ENCODE results near the gene RIGI. TPM values are rescaled to one million over a fixed set of nuclear protein-coding genes. Genes with fewer than 3 reads are reported as not detected.

Gene RIGI
- 5.6 TPM for total RNA-seq

DNA sequence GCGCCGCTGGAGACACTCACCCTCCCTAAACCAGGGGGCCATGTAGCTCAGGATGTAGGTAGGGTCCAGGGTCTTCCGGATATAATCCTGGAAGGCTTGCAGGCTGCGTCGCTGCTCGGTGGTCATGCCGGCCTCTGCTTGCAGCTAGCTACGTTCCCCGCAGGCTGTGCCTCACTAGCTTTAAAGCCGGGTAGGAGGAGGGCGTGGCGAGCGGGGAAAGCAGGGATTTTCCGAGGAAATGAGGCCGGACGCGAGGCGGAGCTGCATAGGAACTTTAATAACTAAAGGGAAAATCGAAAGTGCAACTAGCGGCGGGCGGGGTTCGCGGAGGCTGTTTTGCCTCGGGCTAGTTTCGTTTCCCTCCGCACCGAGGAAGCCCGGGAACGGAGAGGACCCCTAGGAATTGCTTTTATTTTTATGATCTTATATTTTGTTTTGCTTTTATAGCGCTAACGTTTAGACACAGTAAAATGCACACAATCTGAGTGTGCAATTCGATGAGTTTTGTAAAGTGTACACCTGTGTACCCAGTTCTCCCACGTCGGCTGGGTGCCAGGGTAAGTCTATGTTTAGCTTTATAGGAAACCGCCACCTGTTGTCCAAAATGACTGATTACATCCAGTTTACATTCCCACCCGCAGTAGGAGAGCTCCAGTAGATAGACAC is at the start of gene RIGI:
RIGI (minus strand) TSS at position 156 of the 666 bp plus-strand sequence; CDS start at position 126, 30 bp downstream.
- H3K4me3 ChIP-seq (ENCODE audit: low read length), result peak within 1 kb of the TSS; percentile 91
- H3K9me3 ChIP-seq (ENCODE audit: low read depth, low read length), result no peaks in the 10 kb centered on the region
- peaks cover 32% of the 10 kb centered on the region for H3K4me1 ChIP-seq (ENCODE audit: insufficient read depth, low read length)
- H3K27me3 ChIP-seq (ENCODE audit: insufficient read depth, low read length), result no peaks in the 10 kb centered on the region

- Histone ChIP-seq H3K4me1 (ENCODE audit: insufficient read depth, low read length) (peaks cover 15% of the 10 kb centered on the region), H3K4me3 (ENCODE audit: low read length) (no peak overlapping the region), H3K27me3 (ENCODE audit: insufficient read depth, low read length) (peaks cover 10% of the 10 kb centered on the region), H3K9me3 (ENCODE audit: low read depth, low read length) (no peaks in the 10 kb centered on the region)
Observed at GRCh38 chr9:32574858-32575257, 48.9 kb upstream of the RIGI start.

DNA sequence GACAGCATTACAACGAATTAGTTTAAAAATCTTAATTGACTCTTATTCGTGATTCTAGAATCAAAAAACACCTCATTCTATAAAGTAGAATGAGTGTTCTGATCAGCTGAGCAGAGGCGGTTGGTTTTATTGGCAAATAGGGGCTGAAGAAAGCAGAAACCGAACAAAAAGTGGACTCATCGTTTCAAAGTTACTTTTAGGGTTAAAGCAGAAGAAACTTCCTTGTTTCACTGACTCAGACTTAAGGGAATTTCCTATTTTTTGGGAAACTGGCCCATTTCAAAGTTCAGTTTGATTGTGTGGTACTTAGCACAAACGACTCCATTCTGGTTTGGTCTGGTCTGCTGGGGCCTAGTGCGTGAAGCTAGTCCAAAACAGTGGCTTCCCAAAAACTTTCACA is 47.8 kb upstream of the RIGI start:
- no peaks in the 10 kb centered on the region for H3K9me3 ChIP-seq (ENCODE audit: low read depth, low read length)
- no peak overlapping the region for H3K4me3 ChIP-seq (ENCODE audit: low read length)
- peaks cover 15% of the 10 kb centered on the region for H3K4me1 ChIP-seq (ENCODE audit: insufficient read depth, low read length)
- peaks cover 4% of the 10 kb centered on the region for H3K27me3 ChIP-seq (ENCODE audit: insufficient read depth, low read length)

GRCh38 chr9:32572900-32573523 is 47.0 kb upstream of the RIGI start, which contains the start of gene NDUFB6:
Gene NDUFB6 (minus strand): TSS chr9:32573159. CDS start chr9:32573060, 99 bp downstream.
- H3K4me3 ChIP-seq (ENCODE audit: low read length), result peak within 1 kb of the TSS; percentile 94
- H3K27me3 ChIP-seq (ENCODE audit: insufficient read depth, low read length), result peaks cover 4% of the 10 kb centered on the region
- H3K4me1 ChIP-seq (ENCODE audit: insufficient read depth, low read length), result peaks cover 15% of the 10 kb centered on the region
- H3K9me3 ChIP-seq (ENCODE audit: low read depth, low read length), result no peaks in the 10 kb centered on the region

DNA sequence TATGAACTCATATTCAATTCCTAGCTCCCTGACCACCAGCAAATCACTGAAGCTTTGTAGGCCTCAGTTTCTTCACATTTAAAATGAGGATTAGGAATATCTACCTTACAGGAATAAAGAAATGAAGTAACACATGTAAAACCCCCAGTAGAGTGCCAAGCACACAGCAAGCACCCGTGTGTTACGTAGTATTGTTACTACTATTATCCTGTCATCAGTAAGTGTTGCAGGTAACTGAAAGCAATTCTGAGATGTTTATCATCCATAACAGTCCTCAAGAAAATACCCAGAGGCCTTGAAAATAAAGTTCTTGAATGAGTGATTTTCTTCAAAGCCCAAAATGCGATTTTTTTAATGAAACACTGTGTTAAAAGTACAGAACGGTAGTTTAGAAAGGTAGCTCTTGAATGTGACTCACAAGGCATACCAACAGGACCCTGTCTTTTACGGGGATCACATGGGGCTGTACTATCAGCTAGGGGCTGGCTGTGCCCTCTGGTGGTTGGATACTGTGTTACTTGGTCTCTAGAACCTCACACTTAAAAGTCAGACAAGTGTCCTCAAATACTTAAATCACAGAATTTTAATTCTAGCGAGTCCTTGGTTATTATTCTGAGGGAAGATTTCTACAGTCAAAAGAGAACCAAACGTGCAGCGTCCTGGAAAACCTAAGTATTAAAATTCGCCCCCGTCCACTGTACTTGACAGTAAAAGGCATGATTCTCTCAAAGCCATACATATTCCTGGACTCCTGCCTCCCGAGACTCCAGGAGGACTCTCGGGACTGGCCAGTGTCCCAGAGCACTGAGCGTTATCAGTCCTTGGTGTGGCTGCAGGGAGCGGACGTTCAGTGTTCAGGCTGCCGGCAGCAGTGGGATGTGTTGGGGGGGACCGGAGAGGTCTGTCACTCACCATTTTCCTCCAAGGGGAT is 46.2 kb upstream of the RIGI start:
- Histone ChIP-seq H3K9me3 (ENCODE audit: low read depth, low read length) (no peaks in the 10 kb centered on the region), H3K27me3 (ENCODE audit: insufficient read depth, low read length) (peaks cover 4% of the 10 kb centered on the region), H3K4me3 (ENCODE audit: low read length) (peak overlapping the region; percentile 94), H3K4me1 (ENCODE audit: insufficient read depth, low read length) (peaks cover 15% of the 10 kb centered on the region)

GRCh38 chr9:32570262-32570661 is 44.3 kb upstream of the RIGI start:
- no peaks in the 10 kb centered on the region for H3K9me3 ChIP-seq (ENCODE audit: low read depth, low read length)
- no peaks in the 10 kb centered on the region for H3K27me3 ChIP-seq (ENCODE audit: insufficient read depth, low read length)
- H3K4me1 ChIP-seq (ENCODE audit: insufficient read depth, low read length), result peaks cover 15% of the 10 kb centered on the region
- H3K4me3 ChIP-seq (ENCODE audit: low read length), result no peak overlapping the region

DNA sequence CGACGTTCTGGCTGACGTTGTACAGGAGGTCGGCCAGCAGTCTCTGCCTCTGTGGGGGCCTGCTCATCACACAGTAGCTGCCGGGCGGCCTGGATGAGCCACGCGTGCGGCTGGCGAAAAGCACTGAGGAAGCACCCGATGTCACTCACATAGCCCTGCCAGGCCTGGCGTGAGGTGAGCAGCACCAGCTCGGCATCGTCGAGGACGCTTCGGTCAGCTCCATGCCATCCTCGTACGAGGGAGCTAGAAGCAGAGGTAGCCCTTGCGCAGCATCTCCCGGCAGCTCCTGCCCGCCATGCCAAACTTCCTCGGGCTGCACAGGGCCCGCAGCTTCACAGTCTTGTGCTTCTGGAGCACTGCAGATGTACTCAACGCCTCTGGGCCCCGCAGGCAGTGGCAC is 40.8 kb upstream of the RIGI start:
- no peaks in the 10 kb centered on the region for H3K27me3 ChIP-seq (ENCODE audit: insufficient read depth, low read length)
- peaks cover 5% of the 10 kb centered on the region for H3K4me1 ChIP-seq (ENCODE audit: insufficient read depth, low read length)

GRCh38 chr9:32565967-32566366 is 40.0 kb upstream of the RIGI start:
- Histone ChIP-seq H3K4me3 (ENCODE audit: low read length) (no peak overlapping the region), H3K27me3 (ENCODE audit: insufficient read depth, low read length) (no peaks in the 10 kb centered on the region), H3K4me1 (ENCODE audit: insufficient read depth, low read length) (no peaks in the 10 kb centered on the region), H3K9me3 (ENCODE audit: low read depth, low read length) (no peaks in the 10 kb centered on the region)

More for the DNA sequence above, 40.8 kb upstream of the RIGI start:
- Histone ChIP-seq H3K4me3 (ENCODE audit: low read length) (no peak overlapping the region), H3K9me3 (ENCODE audit: low read depth, low read length) (no peaks in the 10 kb centered on the region)

- Histone ChIP-seq H3K4me3 (ENCODE audit: low read length) (no peak overlapping the region), H3K4me1 (ENCODE audit: insufficient read depth, low read length) (peaks cover 10% of the 10 kb centered on the region), H3K27me3 (ENCODE audit: insufficient read depth, low read length) (no peaks in the 10 kb centered on the region), H3K9me3 (ENCODE audit: low read depth, low read length) (no peaks in the 10 kb centered on the region)
Observed at GRCh38 chr9:32558408-32558934, 32.5 kb upstream of the RIGI start.

- Histone ChIP-seq H3K4me3 (ENCODE audit: low read length) (no peak overlapping the region), H3K27me3 (ENCODE audit: insufficient read depth, low read length) (no peaks in the 10 kb centered on the region), H3K9me3 (ENCODE audit: low read depth, low read length) (no peaks in the 10 kb centered on the region), H3K4me1 (ENCODE audit: insufficient read depth, low read length) (peaks cover 30% of the 10 kb centered on the region)
Observed at GRCh38 chr9:32554591-32554990, 28.6 kb upstream of the RIGI start.

GRCh38 chr9:32554107-32554506 is 28.1 kb upstream of the RIGI start:
- Histone ChIP-seq H3K9me3 (ENCODE audit: low read depth, low read length) (no peaks in the 10 kb centered on the region), H3K4me3 (ENCODE audit: low read length) (no peak overlapping the region), H3K4me1 (ENCODE audit: insufficient read depth, low read length) (peaks cover 33% of the 10 kb centered on the region)

DNA sequence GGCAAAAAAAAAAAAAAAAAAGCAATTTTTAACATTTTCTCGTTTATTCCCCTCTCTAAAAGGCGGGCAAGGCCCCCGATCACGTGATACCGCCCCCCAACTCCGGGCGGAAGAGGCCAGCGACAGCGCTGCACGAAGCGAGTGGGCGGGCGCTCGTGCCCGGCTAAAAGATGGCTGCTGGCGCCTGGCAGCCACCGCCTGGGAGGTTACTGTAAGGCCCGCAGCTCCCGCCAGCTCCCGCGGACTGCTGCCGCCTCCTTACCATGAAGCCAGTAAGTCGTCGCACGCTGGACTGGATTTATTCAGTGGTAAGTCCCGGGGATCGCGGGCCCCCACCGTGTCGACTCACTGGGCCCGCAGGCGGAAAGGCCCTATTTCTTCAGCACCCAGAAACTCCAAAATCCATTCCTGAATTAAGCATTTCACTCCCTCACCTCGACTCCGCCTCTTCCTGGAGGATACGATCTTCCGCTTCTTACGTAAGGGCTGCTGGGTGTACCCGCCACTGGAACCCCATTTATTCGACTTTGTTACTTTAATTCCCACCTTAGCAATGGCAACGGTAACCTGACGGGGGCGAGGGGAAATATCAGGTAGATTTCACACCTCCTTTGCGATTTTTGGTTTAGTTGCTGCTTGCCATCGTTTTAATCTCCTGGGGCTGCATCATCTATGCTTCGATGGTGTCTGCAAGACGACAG is 26.3 kb upstream of the RIGI start, which contains the start of the genes SMIM27 and TOPORS:
SMIM27 (plus strand) TSS at position 156 of the 701 bp plus-strand sequence; CDS start at position 264, 108 bp downstream.
TOPORS (minus strand) TSS at position 415 of the 701 bp plus-strand sequence; CDS start at position 265, 150 bp downstream.
- no peaks in the 10 kb centered on the region for H3K9me3 ChIP-seq (ENCODE audit: low read depth, low read length)
- peak within 1 kb of the TSS; percentile 74 for H3K4me3 ChIP-seq (ENCODE audit: low read length)
- H3K27me3 ChIP-seq (ENCODE audit: insufficient read depth, low read length), result no peaks in the 10 kb centered on the region
- peaks cover 33% of the 10 kb centered on the region for H3K4me1 ChIP-seq (ENCODE audit: insufficient read depth, low read length)

More at GRCh38 chr9:32554107-32554506, 28.1 kb upstream of the RIGI start:
- no peaks in the 10 kb centered on the region for H3K27me3 ChIP-seq (ENCODE audit: insufficient read depth, low read length)

DNA sequence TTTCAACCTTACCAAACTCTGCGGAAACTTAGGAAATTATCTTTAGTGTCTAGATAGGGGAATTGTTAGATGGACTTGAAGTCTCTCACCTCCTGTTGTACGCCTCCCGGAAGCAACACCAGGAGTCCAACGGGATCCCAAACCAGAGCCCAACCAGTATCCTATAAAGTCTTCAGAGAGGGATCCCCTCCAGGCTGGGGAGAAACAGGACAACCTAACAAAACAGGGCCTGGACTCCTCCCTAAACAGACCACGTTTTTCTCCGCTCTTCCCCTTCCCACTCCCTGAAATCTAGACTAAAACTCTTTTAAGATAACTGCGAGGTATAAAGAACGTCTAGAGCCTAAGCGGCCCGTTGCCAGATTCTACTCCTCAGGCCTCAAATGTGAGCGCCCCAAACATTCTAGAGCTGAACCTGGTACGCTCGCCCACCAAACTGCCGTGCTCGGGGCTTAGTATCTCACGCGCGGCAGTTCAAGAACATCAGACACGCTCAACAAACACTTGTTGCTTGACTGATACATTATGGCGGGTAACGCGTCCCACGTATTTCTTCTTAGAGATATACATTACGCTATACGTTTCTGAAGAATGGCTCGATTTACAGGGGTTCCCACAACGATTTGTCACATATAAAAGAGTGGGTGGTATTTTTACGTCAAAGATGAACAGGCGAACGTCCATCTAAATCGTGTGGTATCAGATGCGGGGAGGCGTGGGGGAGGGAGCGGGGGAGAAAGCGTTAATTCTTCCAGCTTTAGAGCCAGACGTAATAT is 25.5 kb upstream of the RIGI start:
- Histone ChIP-seq H3K4me3 (ENCODE audit: low read length) (peak overlapping the region; percentile 74), H3K27me3 (ENCODE audit: insufficient read depth, low read length) (no peaks in the 10 kb centered on the region), H3K9me3 (ENCODE audit: low read depth, low read length) (no peaks in the 10 kb centered on the region), H3K4me1 (ENCODE audit: insufficient read depth, low read length) (peaks cover 27% of the 10 kb centered on the region)
